ENCODE measurements around the gene SNRPN.

- no peak for TF ChIP-seq POLR2A (IDR thresholded peaks at IDR 0.05)
- TF ChIP-seq CTCF (IDR thresholded peaks at IDR 0.05) = no peak
Measured at GRCh38 chr15:24986653-24987052, 31.9 kb downstream of the SNRPN start.
